ENCODE results near the gene DNLZ. TPM values are rescaled to one million over a fixed set of nuclear protein-coding genes. Genes with fewer than 3 reads are reported as not detected.

DNLZ gene
- total RNA-seq, 1 donor from 2014 or later: 20.0 TPM

DNA sequence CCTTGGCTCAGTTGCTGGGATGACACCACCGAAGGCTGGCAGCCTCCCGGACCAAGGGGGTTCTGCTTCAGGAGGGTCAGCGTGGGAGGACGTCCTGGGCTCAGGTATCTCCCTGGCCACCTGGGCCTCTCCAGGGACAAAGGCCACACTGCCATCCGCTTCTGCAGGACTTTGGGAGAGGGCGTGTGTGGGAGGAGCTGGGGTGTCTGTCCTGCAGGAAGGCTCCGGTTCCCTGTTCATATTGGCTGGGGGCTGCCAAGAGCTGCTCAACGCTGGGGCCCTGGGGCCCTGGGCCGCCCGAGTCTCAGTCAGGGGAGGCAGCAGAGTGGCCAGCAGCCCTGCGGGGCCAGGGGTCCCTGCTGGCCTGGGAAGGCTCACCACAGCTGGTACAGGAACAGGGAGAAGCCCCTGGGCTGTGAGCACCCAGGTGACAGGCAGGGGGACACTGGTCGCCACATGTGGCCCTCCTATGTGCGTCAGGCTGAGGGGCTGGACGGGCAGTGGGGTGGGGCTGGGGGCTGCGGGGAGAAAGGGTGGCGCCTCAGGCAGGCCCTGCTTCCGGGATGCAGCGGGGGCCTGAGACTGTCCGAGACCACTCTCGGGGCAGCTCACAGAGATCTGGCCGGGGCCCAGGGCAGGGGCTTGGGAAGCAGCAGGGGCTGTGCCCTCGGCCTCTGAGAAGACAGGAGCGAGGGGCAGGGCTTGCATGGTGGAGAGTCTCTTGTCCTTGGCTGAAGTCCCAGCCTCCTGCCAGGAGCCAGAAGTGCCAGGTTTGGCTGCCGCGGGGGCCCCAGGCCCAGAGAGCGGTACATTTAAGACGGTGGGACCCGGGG is 14.8 kb upstream of the DNLZ start:
- intact Hi-C loops (cut with micrococcal nuclease): no loop called here

- intact Hi-C loops (cut with micrococcal nuclease): no loop called here
These were observed 14.0 kb upstream of the DNLZ start for GRCh38 chr9:136377341-136378169.

- intact Hi-C loops (cut with micrococcal nuclease): no loop called here
These were observed 12.9 kb upstream of the DNLZ start for GRCh38 chr9:136376457-136376856.

GRCh38 chr9:136375096-136375495 is 11.6 kb upstream of the DNLZ start:
- intact Hi-C loops (cut with micrococcal nuclease): no loop called here

DNA sequence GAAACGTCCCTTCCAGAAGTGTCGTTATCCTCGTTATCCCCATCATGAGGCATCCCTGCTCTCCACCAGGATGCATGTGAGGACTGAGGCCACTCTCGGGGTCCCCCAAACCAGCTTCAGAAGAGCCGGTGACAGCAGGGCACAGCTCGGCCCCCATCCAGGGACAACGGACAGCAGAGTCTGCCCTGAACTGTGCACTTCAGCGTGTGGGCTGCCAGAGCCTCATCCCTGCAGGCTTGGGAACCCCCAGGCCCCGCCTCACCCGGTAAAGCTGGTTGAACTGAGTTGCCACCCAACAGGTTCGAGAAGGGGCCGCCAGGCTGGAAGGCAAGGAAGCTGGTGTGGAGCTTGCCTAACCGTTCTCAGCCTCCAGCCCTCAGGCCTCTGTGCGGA is 10.6 kb upstream of the DNLZ start:
- intact Hi-C loops (cut with micrococcal nuclease): no loop called here

DNA sequence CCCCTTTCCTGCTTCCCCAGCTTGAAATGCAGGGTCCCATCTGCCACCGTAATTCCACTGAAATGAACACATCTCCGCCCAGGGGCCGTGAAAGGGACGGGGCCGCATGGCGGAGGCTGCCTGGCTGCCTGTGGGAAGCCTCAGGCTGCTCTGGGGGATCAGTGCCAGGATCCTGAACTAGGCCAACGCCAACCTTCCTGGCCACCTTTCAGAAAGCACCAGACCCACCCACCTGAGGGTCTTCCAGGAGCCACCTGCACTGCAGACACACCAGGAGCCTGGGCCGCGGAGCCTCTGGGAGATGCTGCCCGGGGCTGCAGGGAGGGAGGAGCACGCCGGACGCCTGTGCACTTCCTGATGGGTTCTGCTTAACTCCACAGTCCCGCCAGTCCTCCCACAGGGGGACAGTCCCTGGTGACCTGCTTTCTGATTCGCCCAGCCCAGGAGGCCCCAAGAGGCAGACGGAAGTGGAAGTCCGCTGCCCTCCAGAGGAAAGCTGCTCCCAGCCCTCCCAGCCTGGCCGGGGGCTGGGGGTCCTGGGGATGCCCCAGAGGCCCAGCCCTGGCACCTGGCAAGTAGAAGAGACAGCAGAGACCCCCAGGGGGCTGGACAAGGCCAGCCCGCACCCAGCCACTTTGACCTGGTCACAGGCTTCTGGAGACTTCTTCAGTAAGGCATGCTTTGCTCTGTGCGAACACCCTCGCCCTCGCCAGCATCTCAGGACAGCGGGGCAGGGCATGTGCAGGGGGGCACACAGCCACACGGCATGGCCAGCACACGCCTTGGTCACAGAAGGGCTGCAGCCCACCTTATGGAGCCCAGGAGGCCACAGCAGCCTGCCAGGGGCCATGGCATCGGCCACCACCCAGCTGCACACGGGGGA is 10.0 kb upstream of the DNLZ start, which contains the start of gene CARD9:
CARD9 (minus strand) TSS at position 370 of the 883 bp plus-strand sequence. CDS start 1,591 bp downstream, outside the sequence.
- intact Hi-C loops (cut with micrococcal nuclease): no loop called here

- intact Hi-C loops (cut with micrococcal nuclease): no loop called here
These were observed 9.2 kb upstream of the DNLZ start for GRCh38 chr9:136372561-136373299.

DNA sequence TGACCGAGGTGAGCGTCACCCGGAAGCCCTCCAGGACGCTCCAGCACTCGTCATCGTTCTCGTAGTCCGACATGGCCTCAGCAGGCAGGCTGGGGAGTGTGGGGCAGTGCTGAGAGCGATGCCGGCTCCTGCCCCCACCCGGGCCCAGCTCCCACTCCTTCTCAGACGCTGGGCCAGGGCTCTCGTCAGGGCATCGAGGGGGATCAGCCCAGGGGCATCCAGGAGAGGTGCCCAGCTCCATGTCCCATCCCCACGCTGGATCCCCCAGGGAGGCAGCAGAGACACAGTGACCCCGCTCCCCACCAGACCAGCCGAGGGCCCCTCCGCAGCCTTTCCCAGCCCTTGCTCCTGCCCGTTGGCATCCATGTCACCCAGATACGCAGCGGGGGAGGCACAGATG is 8.5 kb upstream of the DNLZ start:
- intact Hi-C loops (cut with micrococcal nuclease): no loop called here

GRCh38 chr9:136371533-136371880 is 8.0 kb upstream of the DNLZ start:
- intact Hi-C loops (cut with micrococcal nuclease): no loop called here

GRCh38 chr9:136370687-136371532 is 7.4 kb upstream of the DNLZ start:
- intact Hi-C loops (cut with micrococcal nuclease): no loop called here

DNA sequence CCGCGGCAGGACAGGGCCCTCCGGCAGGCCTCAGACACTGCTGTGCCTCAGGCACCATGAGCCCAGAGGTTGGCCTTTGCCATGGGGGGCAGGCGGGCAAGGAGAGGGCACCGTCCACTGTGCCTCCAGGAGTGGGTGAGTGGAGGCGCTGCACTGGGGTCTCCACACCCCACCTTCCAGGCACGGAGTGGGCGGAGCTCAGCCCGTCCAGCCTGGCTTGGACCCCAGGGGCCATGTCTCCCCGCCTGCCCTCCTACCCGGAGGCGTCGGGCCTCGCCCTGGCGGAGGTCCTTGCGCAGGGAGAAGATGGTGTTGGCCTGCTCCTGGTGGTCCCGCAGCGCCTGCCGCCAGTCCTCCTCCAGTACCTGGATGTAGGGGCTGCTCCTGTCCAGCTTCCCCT is 6.5 kb upstream of the DNLZ start:
- intact Hi-C loops (cut with micrococcal nuclease): no loop called here

- intact Hi-C loops (cut with micrococcal nuclease): no loop called here
These were observed 4.6 kb upstream of the DNLZ start for GRCh38 chr9:136368190-136368589.

DNA sequence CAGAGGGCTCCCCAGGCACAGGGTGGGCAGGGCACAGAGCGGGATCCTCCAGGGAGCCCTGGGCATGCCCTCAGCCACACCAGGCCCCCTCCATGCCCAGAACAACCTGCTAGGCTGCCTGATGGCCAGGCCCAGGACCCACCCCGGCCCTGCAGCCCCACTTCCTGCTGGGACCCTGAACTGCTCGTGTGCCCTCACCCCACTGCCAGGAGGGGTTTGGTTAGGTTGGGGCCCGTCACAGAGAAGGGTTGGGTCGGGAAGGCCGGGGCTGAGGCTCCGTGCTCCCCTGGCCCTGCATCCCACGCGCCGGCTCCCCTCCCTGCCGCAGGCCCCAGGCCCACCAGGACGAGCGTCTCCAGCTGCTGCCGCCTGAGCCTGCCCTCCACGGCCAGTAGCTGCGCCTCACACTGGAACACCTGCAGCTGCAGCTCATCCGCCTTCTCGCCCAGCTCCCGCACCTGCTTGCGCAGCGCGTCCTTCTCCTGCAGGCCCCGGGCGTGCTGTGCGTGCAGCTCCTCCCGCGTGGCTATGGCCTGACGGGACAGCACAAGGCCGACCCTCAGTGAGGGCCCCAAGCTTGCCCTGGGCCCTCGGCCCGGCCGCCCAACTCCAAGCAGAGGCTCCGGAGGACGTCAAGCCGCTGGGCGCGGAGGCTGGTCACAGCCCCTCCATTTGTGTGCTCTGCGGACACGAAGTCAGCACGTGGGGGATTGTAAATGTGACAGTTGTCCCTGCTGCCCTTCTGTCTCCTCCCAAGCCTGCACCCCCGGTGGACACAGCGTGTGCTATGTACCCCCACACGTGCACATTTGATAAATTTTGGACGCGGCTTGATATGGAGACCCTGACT is 4.0 kb upstream of the DNLZ start:
- intact Hi-C loops (cut with micrococcal nuclease): no loop called here

DNA sequence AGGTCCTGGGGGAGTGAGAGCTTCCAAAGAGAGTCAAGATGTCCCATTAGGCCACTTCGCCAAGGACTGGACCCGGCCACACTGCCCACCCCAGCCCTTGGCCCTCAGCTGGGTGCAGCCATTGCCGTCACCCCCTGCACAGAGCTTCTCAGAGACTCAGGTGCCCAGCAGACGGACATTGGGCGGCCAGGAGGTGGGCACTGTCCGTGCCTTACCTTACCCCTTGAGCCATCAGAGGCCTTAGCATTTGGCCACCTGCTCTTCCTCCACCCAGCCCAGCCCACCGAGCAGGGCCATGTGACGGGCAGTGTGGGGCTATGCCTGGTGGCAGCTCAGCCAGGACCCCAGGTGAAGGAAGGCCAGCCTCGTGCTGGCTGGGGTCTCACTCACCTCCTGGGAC is 3.3 kb upstream of the DNLZ start:
- intact Hi-C loops (cut with micrococcal nuclease): no loop called here

DNA sequence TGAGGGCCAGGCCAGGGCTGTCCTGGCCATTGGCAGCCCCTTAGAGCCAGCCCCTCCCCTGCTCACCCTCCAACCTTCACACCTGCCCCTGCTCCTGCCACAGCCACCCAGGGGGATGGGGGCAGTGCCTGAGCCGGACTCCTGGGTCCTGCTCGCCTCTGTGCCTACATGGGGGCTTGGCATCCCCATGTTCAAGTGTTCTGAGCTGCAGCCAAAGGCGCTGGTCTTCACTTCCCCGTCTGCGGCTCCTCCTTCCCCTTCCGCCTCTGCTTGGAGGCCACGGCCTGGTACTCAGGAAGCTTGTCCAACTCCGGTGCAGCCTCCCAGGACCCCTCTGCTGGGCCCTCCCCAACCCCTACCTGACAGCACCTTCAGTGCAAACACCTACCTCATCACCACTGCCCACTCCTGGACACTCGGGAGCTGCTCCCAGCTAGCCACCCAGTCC is 2.3 kb upstream of the DNLZ start:
- intact Hi-C loops (cut with micrococcal nuclease): no loop called here

- intact Hi-C loops (cut with micrococcal nuclease): loop anchor here (5.0 kb wide), 1 partner anchor 458 kb away; the partner anchor contains the start of gene CAMSAP1
These were observed 1.6 kb upstream of the DNLZ start for GRCh38 chr9:136364942-136365774.

DNA sequence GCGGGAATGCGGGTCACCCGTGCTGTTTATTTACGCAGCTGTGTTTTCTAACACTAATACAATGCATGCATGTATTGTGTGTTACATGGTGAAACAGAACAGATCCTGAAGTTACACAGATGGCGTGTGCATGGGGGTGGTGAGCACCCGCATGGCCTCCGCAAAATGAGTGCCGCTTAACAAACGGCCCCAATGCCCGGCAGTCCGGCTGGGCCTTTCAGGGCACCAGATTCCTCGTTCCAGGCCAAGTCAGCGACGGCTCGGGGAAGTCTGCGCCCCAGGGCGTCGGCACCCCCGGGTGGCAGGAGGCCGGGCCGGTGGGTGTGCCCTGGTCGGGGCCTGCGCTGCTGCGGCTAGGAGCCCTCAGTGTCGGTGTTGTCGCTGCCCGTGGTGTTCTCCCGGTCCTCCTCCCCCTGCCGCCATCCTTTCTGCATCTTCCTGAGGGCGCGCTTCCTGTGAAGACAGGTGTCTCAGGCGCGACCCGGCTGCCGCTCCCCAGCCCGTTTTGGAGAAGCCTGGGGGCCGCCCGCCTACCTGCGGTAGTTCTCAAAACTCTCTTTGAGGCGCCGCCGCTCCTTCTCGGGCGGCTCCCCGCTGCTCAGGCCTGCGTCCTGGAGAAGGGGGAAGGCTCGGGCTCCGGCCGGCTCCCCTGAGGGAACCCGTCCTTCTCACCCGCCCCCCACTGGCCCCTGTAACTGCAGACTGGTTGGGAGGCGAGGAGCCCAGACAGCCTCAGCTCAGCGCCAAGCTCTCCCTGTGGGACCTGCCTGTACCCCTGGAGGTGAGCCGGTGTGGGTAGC is 605 bp upstream of the DNLZ start:
- intact Hi-C loops (cut with micrococcal nuclease): loop anchor here (1.0 to 5.0 kb wide), 6 partner anchors 21 to 457 kb away; partner anchors contain the start of genes CAMSAP1, QSOX2, SEC16A and SNAPC4
